ENCODE measurements around the gene ATP2B2.
A peak's percentile ranks its signal among the peaks of the same experiment; 100 is the strongest.

The ATP2B2 gene

DNA sequence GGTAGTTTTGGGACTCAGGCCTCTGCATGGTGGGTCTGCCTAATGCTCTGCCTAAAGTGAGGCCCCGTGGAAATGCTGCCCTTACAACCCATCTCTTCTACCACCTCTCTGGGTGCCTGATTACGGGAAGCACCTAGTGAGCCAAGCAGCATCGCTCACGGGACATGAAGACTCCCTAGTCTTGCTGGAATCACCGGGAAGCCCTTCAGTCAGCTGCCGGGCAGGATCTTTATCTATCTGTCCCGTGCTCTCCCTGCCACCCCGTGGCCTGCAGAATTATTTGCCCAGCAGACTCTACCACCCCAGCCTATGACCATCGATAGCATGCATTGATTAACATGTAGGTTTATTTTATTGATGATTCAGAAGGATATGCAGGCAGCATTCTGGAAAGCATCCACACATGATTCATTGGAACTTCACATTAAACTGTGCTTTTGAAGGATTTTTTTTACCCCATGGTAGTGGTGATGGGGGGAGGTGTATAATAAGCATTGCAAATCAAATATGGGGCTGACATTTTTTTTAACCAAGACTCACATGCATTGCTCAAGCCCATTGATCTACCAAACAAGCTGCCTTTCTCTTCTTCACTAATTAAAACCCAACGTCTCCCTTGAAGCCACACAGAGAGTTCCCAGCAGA is 63.1 kb downstream of the ATP2B2 start:
- H3K4me3 ChIP-seq (ENCODE audit: control insufficient read depth, low read depth, low read length) = no peak overlapping the region
- no peak for TF ChIP-seq CTCF (conservative IDR thresholded peaks at IDR 0.05; ENCODE audit: control insufficient read depth, insufficient read depth, low read depth, low read length)
- peak; percentile 25 for DNase-seq (ENCODE audit: low read depth)

GRCh38 chr3:10440684-10441083 is 64.7 kb downstream of the ATP2B2 start:
- DNase-seq (ENCODE audit: low read depth) = no peak
- H3K4me3 ChIP-seq (ENCODE audit: control insufficient read depth, low read depth, low read length) = no peak overlapping the region
- TF ChIP-seq CTCF (conservative IDR thresholded peaks at IDR 0.05; ENCODE audit: control insufficient read depth, insufficient read depth, low read depth, low read length) = no peak

DNA sequence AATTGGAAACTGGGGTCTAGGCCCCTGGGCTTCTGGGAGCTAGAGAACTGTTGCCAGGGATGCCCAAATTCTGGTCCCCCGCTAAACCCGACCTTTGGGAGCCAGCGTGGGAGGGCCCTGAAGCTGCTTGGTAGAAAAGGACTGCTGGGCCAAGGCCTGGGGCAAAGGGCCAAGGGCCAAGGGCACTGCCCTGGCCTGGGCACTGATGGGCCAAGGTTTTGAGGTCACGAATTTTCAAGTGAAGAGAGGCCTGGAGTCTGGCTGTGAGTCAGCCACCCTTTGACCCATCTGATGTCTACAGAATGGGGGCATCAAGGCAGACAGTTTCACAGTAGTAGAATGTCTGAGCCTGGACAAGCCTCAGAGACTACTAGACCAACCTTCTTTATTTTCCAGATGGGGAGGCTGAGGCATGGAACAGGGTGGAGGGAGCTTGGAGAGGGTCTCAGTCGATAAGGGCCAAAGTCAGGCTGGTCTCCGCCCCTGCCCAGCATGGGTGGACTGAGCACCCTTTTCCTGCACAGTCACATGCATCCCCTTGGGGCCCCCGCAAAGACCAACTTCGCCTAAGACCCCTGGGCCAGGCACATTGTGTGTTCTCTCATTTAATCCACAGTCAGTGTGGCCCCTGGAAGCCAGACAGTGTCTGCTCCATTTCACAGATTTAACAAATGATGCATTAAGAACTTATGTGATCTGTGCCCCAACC is 66.3 kb downstream of the ATP2B2 start:
- no peak for DNase-seq (ENCODE audit: low read depth)
- no peak for TF ChIP-seq CTCF (conservative IDR thresholded peaks at IDR 0.05; ENCODE audit: control insufficient read depth, insufficient read depth, low read depth, low read length)
- H3K4me3 ChIP-seq (ENCODE audit: control insufficient read depth, low read depth, low read length) = no peak overlapping the region

GRCh38 chr3:10437995-10438901 is 67.1 kb downstream of the ATP2B2 start:
- DNase-seq (ENCODE audit: low read depth) = peak; percentile 2
- TF ChIP-seq CTCF (conservative IDR thresholded peaks at IDR 0.05; ENCODE audit: control insufficient read depth, insufficient read depth, low read depth, low read length) = no peak
- H3K4me3 ChIP-seq (ENCODE audit: control insufficient read depth, low read depth, low read length) = no peak overlapping the region

GRCh38 chr3:10437272-10437994 is 68.0 kb downstream of the ATP2B2 start:
- TF ChIP-seq CTCF (conservative IDR thresholded peaks at IDR 0.05; ENCODE audit: control insufficient read depth, insufficient read depth, low read depth, low read length) = no peak
- DNase-seq (ENCODE audit: low read depth) = peak; percentile 51
- H3K4me3 ChIP-seq (ENCODE audit: control insufficient read depth, low read depth, low read length) = no peak overlapping the region

- TF ChIP-seq CTCF (conservative IDR thresholded peaks at IDR 0.05; ENCODE audit: control insufficient read depth, insufficient read depth, low read depth, low read length) = no peak
- DNase-seq (ENCODE audit: low read depth) = no peak
- H3K4me3 ChIP-seq (ENCODE audit: control insufficient read depth, low read depth, low read length) = no peak overlapping the region
Measured at GRCh38 chr3:10435850-10436249, 69.5 kb downstream of the ATP2B2 start.
